Mesothelial cell of epicardium (in vitro differentiated cells): ENCODE data around the gene PRMT7. TPM values are rescaled to one million over a fixed set of nuclear protein-coding genes. Genes with fewer than 3 reads are reported as not detected.

Source experiments
- DNase-seq, 2 experiments: peaks; one replicate each; pipeline ENCODE4 v3.0.0; 2021; ENCODE audit warnings: low spot score in 2 of 2; ENCODE audit not compliant: unreplicated experiment in 2 of 2
- H3K27ac Mint-ChIP-seq: 2 replicates; pipeline ENCODE4 v1.8.0; 2021; ENCODE audit warnings: mixed read lengths
- H3K27me3 Mint-ChIP-seq: 2 replicates; pipeline ENCODE4 v1.8.0; 2021; ENCODE audit warnings: low read depth, mixed read lengths
- H3K36me3 Mint-ChIP-seq: 2 replicates; pipeline ENCODE4 v1.8.0; 2021; ENCODE audit warnings: mixed read lengths
- H3K4me1 Mint-ChIP-seq: 2 replicates; pipeline ENCODE4 v1.8.0; 2021; ENCODE audit warnings: mixed read lengths
- H3K4me3 Mint-ChIP-seq: 2 replicates; pipeline ENCODE4 v1.8.0; 2021; ENCODE audit warnings: mild to moderate bottlenecking, moderate library complexity, mixed read lengths
- H3K9me3 Mint-ChIP-seq: 2 replicates; pipeline ENCODE4 v1.8.0; 2021; ENCODE audit warnings: mixed read lengths
- CTCF ChIP-seq: fragments of 200-600 bp; sonication (generic); IDR thresholded peaks from one replicate; pipeline ENCODE4 v1.5.0; 2021; ENCODE audit warnings: antibody characterized with exemption; ENCODE audit not compliant: unreplicated experiment
- total RNA-seq: library from RNA; stranded (reverse); gene quantifications from 3 replicates; pipeline ENCODE4 v1.2.1, GENCODE V29; 2021

Gene PRMT7
- total RNA-seq, 1 donor from 2014 or later, result 77.9 TPM

- Mint-ChIP-seq H3K36me3 (peaks cover 11% of the 10 kb centered on the region), H3K4me3 (no peak overlapping the region), H3K27ac (peak overlapping the region; percentile 5), H3K9me3 (no peaks in the 10 kb centered on the region), H3K27me3 (no peaks in the 10 kb centered on the region), H3K4me1 (peaks cover 16% of the 10 kb centered on the region)
- TF ChIP-seq CTCF, result no peak
- no peak for DNase-seq
Measured at GRCh38 chr16:68273896-68274295, 36.9 kb upstream of the PRMT7 start.

- Mint-ChIP-seq H3K36me3 (peaks cover 14% of the 10 kb centered on the region), H3K9me3 (no peaks in the 10 kb centered on the region), H3K4me1 (peaks cover 10% of the 10 kb centered on the region), H3K27ac (peak overlapping the region; percentile 5), H3K27me3 (no peaks in the 10 kb centered on the region), H3K4me3 (no peak overlapping the region)
- no peak for TF ChIP-seq CTCF
- DNase-seq, result no peak
Measured at GRCh38 chr16:68274441-68274840, 36.4 kb upstream of the PRMT7 start.

- peak overlapping the region; percentile 81 for H3K27ac Mint-ChIP-seq
- H3K4me3 Mint-ChIP-seq, result no peak overlapping the region
- peaks cover 10% of the 10 kb centered on the region for H3K4me1 Mint-ChIP-seq
- no peak for TF ChIP-seq CTCF
- DNase-seq, result no peak
- peaks cover 19% of the 10 kb centered on the region for H3K36me3 Mint-ChIP-seq
- no peaks in the 10 kb centered on the region for H3K27me3 Mint-ChIP-seq
- no peaks in the 10 kb centered on the region for H3K9me3 Mint-ChIP-seq
Measured at GRCh38 chr16:68275611-68276191, 35.1 kb upstream of the PRMT7 start.

GRCh38 chr16:68276223-68276622 is 34.6 kb upstream of the PRMT7 start:
- no peaks in the 10 kb centered on the region for H3K9me3 Mint-ChIP-seq
- no peak for TF ChIP-seq CTCF
- peak overlapping the region; percentile 81 for H3K27ac Mint-ChIP-seq
- no peaks in the 10 kb centered on the region for H3K27me3 Mint-ChIP-seq
- DNase-seq, result no peak
- H3K4me1 Mint-ChIP-seq, result peaks cover 10% of the 10 kb centered on the region
- peaks cover 19% of the 10 kb centered on the region for H3K36me3 Mint-ChIP-seq
- H3K4me3 Mint-ChIP-seq, result no peak overlapping the region

GRCh38 chr16:68279726-68280558 is 30.9 kb upstream of the PRMT7 start:
- no peaks in the 10 kb centered on the region for H3K9me3 Mint-ChIP-seq
- TF ChIP-seq CTCF, result no peak
- H3K4me1 Mint-ChIP-seq, result peaks cover 12% of the 10 kb centered on the region
- H3K27me3 Mint-ChIP-seq, result no peaks in the 10 kb centered on the region
- H3K36me3 Mint-ChIP-seq, result peaks cover 13% of the 10 kb centered on the region
- no peak overlapping the region for H3K27ac Mint-ChIP-seq
- no peak overlapping the region for H3K4me3 Mint-ChIP-seq
- DNase-seq, result no peak
